HG03196 (cell line): Measurements from ENCODE around the gene RNF26.
"Not testable (repeated sequence)": the region's sequence is repeated elsewhere in the genome, so short reads cannot be mapped to it uniquely, and the experiment has no call there.

Experiments used
- ATAC-seq: cut with Tn5 transposase; IDR thresholded peaks from one replicate; pipeline ENCODE4 v1.9.1; 2021; ENCODE audit not compliant: unreplicated experiment

Gene RNF26

DNA sequence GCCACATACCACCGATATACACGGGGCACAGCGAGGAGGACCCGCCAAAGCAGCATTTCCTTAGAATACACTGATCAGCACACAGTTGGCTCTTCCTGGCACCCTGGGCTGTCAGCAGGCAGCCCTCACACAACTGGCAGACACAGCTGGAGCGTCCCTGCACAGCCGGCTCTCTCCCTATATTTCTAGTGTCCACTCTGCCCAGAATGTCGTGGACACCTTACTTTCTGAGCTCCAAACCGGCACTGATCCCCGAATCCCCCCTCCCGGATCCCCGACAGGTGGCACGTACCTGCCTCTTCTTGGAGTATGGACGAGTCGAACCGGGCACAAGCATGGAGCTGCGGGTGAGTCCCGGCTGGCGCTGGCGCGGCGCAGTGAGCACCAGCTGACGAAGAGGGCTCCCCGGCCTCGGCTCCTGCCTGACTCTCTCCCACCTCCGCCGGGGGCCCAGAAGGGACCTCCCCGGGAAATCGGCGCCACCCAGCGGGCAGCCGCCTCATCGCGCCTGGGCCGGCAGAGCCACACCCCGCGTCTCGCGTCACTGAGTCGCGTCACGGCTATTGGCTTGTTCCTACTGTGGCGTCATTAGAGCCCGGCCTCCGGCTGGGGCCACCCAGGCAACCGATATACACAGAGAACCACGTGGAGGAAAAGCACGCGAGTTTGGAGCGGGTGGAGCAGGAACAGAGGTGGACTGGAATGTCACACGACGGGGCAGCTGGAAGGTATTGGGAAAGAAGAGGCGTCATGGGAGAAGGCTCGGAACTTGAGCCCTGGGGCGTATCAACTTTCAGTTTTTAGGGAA, 47.1 kb downstream of the RNF26 start, which contains the start of gene USP2:
Gene USP2, minus strand, starts transcription at position 510 of the 808 bp plus-strand sequence. CDS start 8,210 bp downstream, outside the sequence.
- ATAC-seq = peak; percentile 95

DNA sequence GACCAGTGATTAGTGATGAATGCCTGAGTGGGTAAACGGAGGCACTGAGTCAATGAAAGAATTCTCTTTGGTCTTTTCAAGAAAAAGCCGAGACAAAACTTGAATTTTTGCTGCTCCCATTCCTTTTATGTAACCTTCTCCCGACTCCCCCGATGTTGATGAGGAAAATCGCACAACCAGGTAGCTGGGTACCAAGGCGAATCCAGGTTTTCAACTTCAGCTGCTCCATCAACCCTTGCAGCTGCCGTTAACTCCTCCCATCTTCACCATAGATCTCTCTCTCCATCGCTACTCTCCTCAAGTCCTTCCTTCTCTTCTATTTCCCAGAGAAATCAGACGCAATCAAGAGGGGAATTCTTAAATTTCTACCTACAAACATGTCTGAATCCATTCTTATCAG, 47.8 kb downstream of the RNF26 start:
- ATAC-seq = no peak

DNA sequence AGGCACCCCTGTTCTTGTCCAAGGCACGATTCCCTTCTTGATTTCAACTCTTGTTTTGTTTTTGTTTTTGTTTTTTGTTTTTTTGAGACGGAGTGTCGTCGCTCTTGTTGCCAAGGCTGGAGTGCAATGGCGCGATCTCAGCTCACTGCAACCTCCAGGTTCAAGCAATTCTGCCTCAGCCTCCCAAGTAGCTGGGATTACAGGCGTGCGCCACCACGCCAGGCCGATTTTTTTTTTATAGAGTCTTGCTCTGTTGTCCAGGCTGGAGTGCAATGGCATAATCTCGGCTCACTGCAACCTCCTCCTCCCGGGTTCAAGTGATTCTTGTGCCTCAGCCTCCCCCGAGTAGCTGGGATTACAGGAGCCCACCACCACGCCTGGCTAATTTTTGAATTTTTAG, 48.2 kb downstream of the RNF26 start:
- ATAC-seq = not testable (repeated sequence)

GRCh38 chr11:119384332-119384731, 50.0 kb downstream of the RNF26 start:
- no peak for ATAC-seq
